GM19239 (cell line): ENCODE results near the gene IL17RD.

Source experiments
- DNase-seq: peaks from one replicate; pipeline ENCODE4 v3.0.0; 2011; ENCODE audit warnings: low spot score; ENCODE audit not compliant: insufficient read length
- FAIRE-seq: peaks from 2 replicates; lab custom pipeline; 2011; peaks lifted over from hg19 to GRCh38; lab: Jason Lieb, UNC

Gene IL17RD

GRCh38 chr3:57160076-57160764 lies 4.9 kb downstream of the IL17RD start:
- no peak for FAIRE-seq
- no peak for DNase-seq

GRCh38 chr3:57158813-57159738 lies 6.1 kb downstream of the IL17RD start:
- FAIRE-seq (no peak), DNase-seq (no peak)

- FAIRE-seq, result no peak
- DNase-seq, result no peak
Measured at GRCh38 chr3:57158325-57158724, 6.8 kb downstream of the IL17RD start.

- FAIRE-seq (no peak), DNase-seq (no peak)
Measured at GRCh38 chr3:57157545-57157944, 7.6 kb downstream of the IL17RD start.

GRCh38 chr3:57155310-57155643 lies 9.9 kb downstream of the IL17RD start:
- FAIRE-seq (no peak), DNase-seq (no peak)

GRCh38 chr3:57154470-57155309 lies 10.5 kb downstream of the IL17RD start:
- DNase-seq (no peak), FAIRE-seq (no peak)

- no peak for DNase-seq
- no peak for FAIRE-seq
Measured at GRCh38 chr3:57152151-57153143, 12.7 kb downstream of the IL17RD start.

GRCh38 chr3:57151749-57152148 lies 13.4 kb downstream of the IL17RD start:
- no peak for DNase-seq
- FAIRE-seq, result no peak

- FAIRE-seq (no peak), DNase-seq (no peak)
Measured at GRCh38 chr3:57151021-57151449, 14.1 kb downstream of the IL17RD start.

- FAIRE-seq (no peak), DNase-seq (no peak)
Measured at GRCh38 chr3:57150113-57150581, 15.0 kb downstream of the IL17RD start.

GRCh38 chr3:57147071-57147470 lies 18.1 kb downstream of the IL17RD start:
- no peak for DNase-seq

GRCh38 chr3:57145852-57146251 lies 19.3 kb downstream of the IL17RD start:
- FAIRE-seq (no peak), DNase-seq (no peak)

More at GRCh38 chr3:57147071-57147470, 18.1 kb downstream of the IL17RD start:
- FAIRE-seq, result no peak

GRCh38 chr3:57144952-57145351 lies 20.2 kb downstream of the IL17RD start:
- FAIRE-seq, result no peak
- DNase-seq, result no peak

- DNase-seq (no peak), FAIRE-seq (no peak)
Measured at GRCh38 chr3:57143886-57144459, 21.2 kb downstream of the IL17RD start.

GRCh38 chr3:57142411-57142723 lies 22.8 kb downstream of the IL17RD start:
- FAIRE-seq, result no peak

GRCh38 chr3:57141719-57142410 lies 23.3 kb downstream of the IL17RD start:
- DNase-seq, result no peak
- no peak for FAIRE-seq

More at GRCh38 chr3:57142411-57142723, 22.8 kb downstream of the IL17RD start:
- DNase-seq, result no peak

GRCh38 chr3:57140894-57141293 lies 24.3 kb downstream of the IL17RD start:
- DNase-seq (no peak), FAIRE-seq (no peak)

- FAIRE-seq, result no peak
- no peak for DNase-seq
Measured at GRCh38 chr3:57135964-57136719, 29.0 kb downstream of the IL17RD start.
